ENCODE measurements around the gene FLCN.
"Not testable (repeated sequence)": the region's sequence is repeated elsewhere in the genome, so short reads cannot be mapped to it uniquely, and the experiment has no call there.

The FLCN gene

DNA sequence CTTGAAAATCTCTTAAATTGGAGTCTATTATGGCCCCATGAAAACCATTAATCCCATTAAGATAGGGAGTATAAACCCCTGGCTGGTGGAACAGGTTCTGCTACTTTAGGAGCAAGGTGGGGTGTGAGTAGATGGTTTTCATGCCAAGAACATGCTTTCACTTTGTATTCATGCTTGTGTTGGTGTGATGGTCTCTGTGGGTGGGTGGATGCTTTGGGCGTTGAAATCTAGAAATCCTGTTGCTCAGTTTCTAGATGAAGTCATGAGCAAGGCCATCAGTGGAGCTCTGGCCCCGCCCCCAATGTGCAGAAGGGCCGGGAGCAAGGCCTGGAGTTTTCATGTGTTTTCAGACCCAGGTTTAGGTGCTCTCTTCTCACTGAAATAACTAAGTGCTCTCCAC, 50.9 kb downstream of the FLCN start:
- no peak for DNase-seq (ENCODE audit: low spot score)

DNA sequence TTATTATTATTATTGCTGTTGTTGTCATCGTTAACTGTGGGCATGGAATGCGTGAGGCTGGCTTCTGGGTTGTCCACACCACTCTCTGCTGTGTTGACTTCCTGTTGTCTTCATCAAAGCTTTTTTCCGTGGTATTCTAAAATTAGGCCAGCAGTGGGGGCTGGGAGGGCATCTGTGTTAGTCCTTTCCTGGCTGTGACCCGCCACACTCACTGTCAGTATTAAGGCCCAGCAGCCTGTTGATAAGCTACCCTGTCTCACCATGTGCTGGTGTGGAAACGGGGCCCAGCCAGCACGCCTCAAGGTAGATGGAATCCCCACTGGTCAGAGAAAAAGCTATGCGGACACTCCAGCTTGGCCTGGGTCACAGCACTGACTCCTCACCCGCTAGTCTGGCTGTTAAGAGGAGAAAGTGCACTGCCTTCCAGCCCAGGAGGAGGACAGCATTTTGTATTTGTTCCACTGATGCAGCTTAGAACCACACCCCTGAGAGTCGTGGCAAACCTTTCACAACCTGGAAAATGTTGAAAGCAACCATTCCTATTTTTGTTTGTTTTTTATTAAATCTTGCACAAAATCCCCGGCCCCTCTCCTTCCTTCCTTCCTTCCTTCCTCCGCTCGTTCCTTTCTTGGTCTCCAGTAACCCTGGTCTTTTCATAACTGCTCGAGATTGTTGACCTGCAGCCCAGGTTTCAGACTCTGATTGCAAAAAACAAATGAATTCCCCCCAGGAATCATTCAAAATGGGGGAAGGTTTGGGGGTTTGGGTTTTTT, 51.8 kb downstream of the FLCN start:
- not testable (repeated sequence) for DNase-seq (ENCODE audit: low spot score)

DNA sequence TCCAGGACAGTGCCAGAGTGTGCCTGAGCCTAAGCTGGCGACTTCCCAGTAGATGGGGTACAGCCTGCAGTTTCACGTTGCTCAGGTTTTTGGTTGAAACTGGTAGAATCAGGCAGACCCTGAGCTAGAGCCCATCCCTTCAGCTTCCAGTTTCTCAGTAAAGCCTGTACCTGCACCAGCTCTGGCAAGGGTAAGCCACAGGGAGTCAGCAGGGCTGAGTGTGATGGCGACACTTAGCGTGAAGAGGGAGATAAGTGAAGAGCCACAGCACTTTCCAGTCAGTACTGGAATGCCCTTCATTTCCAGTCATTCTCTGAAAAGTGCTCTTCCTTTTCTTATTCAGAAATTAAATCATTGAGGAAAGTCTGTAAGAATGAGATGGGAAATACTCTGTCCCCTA, 53.2 kb downstream of the FLCN start:
- DNase-seq (ENCODE audit: low spot score), result no peak

DNA sequence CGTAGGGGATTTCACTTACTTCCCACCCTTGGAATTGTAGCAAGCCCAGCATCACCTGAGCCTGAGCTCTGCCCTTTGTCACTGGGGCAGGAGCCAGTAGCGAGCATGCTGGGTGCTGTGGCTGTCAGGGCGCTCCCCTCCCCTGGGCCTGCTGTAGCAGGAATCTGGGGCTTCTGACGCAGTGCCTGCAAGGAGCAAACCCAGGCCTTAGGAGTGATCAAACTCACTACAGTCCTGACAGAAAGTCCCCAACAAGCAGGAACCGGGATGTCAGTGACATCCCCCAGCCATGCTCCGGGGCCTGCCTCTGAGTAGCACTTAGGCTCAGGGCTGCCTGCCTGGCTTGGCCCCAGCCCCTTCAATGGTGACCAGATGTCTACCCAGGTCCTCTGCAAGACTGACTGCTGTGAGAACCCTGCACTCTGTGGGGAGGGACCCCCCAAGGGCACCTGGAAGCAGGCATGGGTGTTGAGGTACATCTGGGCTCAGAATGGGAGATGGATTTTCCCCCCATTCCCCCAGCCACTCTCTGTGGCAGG, 54.3 kb downstream of the FLCN start:
- no peak for DNase-seq (ENCODE audit: low spot score)

DNA sequence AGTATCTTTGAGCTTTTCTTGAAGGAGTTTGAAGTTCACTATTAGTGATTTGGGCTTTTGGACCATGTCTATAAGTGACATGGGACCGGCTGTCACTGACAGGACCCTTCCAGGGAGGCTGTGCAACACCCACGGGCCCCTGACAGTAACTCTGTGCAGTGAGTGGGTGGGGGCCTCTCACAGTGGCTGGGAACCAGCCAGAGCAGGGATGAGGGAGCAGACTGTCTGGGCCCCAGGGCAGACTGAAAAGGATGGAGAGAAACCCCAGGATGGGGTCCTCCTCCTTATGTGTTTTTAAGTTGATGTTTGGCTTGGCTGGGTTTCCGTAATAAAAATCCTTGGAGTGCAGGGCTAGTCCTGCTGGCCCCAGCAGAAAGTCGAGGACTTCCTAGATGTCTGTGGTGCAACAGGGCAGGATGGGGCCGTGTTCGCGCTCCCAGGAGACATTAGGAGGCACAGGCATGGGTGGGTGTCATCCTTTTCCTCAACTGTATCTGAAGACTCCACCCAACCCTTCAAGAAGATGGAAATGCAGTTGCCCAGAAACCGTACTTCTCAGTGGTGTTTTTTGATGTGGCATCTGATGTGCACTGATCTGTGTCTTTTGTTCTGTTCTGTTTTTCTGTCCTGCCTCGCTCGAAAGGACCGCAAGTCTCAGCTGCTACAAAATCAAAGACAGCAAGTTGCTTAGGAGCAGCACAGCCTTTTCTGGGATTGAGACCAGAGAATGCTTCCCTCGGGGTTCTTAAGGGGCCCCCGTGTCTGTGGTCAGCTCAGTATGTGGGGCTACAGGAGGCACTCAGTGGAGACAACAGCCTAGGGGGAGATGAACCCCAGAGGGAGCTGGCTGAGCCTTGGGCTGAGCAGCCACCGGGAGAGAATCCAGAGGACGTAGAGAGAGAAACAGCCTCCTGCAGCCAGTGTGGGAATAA, 55.0 kb downstream of the FLCN start:
- no peak for DNase-seq (ENCODE audit: low spot score)

DNA sequence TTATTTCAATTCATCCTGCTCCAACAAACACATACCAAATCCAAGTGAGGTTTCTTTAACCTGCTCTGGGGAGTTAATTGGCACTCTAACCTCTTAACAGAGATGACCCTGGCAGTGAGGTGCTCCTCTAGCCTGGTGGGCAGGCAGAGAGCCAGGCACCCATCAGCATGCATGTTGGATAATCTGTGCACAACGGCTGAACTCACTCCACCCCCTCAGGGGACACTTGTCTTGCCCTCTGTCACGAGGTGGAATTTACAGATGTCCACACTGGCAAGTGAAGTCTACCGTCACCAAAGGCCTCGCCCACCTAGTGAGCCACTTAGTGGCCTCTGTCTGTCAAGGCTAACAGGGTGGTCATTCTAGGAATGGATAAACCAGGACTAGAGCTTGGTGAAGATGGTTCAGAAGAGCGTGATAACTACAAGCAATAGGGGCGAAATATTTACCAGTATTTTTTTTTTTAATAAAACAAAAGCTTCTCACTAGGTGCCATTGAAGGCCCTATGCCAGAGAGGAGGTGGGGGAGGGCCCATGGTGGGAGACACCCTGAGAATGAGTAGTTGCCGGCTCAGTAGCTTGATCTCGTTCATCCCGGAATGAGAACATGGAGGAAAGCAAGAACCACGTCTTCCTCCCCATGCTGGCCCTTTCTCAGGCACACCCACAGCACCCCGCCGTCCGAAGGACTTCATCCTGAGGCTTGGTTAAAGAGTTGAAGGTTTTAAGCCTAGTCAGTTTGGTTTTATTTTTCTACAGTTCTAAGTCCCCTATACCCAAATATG, 56.0 kb downstream of the FLCN start:
- DNase-seq (ENCODE audit: low spot score), result no peak

DNA sequence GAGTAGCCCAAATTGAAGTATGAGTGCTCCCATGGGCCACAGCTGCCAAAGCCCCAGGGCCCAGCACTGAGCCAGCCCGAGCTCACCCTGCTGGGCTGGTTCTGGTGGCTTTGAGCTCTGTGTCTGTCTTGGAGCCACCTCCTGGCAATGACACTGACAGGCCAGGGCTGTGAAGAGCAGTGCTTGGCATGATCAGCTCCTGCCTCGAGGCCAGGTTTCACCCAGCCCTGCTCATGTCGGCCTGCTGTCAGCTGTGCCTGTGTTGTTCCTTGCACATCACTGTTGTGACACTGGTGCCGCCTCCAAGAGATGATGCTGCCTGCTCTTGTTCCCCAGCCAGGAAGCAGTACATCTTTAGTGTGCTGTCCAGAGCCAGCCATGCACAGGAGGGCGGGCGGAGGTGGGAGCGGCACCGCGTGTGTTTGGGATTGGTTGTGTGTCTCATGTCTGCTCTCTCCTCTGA, 56.8 kb downstream of the FLCN start:
- DNase-seq (ENCODE audit: low spot score), result no peak

DNA sequence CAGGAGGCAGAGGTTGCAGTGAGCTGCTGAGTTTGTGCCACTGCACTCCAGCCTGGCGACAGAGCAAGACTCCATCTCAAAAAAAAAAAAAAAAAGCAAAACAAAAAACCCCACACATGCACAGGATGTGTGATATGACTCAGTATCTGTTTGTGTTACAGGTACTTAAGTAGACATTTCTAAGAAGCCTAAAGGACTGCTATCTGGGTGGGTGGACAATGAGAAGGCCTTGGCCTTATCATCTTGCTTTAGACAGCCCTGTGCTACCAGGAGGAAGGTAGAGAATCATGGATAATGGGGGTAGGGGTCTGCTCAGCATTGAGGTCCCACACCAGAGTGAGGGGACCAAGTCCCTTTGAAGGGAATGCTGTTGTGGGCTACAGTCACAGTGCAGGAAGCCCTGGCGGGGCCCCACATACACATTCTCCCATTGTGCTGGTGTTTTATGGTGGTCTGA, 57.6 kb downstream of the FLCN start:
- no peak for DNase-seq (ENCODE audit: low spot score)

DNA sequence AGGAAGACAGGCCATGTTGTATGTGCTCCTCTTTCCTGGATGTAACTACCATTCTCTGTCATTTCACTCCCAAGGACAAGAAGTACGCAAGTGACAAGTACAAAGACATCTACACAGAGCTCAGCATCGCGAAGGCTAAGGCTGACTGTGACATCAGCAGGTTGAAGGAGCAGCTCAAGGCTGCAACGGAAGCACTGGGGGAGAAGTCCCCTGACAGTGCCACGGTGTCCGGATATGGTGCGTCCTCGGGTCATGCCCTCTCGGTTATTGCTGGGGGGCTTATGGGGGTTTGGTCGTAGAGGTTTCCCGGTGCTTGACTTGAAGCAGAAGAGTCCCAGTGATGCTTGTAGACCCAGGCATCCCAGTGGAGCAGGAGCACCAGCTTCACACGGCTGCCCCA, 59.8 kb downstream of the FLCN start:
- DNase-seq (ENCODE audit: low spot score), result no peak

DNA sequence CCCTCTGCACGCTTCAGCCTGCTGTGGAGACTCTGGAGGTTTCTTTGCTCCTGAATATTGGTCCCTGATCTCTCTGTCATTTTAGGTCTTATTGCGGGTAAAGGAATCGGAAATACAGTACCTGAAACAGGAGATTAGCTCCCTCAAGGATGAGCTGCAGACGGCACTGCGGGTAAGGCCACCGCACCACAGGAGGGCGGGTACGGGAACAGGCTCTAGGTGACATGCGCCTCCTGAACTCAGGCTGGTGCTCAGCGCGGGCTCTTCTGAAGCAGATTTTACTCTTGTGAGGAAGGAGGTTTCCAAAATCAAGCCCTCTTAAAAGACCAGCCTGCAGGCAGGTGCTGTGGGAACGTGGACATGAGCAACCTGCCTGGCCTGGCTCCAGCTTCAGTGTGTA, 60.6 kb downstream of the FLCN start:
- no peak for DNase-seq (ENCODE audit: low spot score)

DNA sequence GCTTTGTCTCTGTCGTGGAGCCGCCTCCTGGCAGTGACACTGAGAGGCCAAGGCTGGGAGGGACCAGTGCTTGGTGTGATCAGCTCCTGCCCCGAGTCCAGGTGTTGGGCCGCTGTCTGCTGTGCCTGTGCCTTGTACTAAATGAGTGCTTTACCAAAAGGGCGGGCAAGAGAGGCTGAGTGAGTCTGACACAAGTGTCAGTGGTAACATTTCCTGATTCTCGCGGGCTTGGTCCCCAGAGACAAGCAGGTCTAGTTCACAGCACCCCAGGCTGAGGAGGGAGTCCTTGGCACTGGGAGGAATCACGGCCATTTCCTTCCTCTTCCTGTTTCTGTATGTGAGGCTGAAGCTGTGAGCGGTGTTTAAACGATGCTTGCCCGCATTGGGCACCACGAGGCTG, 61.1 kb downstream of the FLCN start:
- DNase-seq (ENCODE audit: low spot score), result no peak

DNA sequence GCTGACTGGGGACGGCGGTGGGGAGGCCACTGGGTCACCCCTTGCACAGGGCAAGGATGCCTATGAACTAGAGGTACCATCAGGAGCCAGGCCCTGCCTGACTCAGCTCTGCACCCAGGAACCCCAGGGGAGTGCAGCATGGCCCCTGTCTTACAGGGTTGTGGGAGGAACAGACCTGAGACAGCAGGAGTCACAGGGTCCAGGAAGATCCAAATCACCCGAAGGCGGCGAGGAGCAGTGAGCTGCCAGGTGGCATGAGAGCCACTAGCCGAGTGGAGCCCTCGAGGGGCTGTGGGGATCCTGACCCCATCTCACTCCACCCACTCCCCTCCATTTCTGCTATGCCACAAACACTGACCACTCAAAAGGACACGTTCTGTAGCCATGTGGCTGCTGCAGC, 61.6 kb downstream of the FLCN start:
- no peak for DNase-seq (ENCODE audit: low spot score)

DNA sequence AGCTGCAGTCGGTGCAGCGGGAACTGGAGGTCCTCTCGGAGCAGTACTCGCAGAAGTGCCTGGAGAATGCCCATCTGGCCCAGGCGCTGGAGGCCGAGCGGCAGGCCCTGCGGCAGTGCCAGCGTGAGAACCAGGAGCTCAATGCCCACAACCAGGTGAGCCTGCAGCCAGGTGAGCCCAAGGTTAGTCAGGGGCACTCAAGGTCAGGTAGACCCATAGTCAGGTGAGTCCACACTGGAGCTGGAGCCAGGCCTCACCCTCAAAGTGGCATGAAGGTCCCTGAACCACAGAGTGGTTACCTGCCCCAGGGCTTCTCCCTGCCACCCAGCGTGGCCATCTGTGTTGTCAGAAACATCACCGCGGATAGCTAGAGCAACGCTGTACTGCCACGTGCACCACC, 63.0 kb downstream of the FLCN start:
- no peak for DNase-seq (ENCODE audit: low spot score)

DNA sequence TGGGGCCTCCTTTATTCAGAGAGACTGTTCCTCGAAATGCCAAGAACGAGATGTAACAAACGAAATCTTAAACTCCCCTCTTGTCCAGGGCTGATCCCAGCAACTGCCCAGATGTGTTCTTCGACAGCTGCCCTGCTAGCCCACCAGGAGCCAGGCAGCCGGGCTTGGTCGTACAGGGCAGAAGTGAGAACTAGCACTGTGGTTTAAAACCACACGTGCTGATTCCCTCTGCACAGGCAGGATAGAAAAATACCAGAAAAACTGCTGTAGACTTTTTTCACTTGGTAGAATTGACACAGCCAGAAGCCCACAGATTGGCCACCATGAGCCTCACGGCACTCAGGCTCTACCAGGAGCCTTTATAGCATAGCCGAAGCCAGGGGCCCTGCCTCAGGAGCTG, 64.0 kb downstream of the FLCN start:
- DNase-seq (ENCODE audit: low spot score), result no peak

DNA sequence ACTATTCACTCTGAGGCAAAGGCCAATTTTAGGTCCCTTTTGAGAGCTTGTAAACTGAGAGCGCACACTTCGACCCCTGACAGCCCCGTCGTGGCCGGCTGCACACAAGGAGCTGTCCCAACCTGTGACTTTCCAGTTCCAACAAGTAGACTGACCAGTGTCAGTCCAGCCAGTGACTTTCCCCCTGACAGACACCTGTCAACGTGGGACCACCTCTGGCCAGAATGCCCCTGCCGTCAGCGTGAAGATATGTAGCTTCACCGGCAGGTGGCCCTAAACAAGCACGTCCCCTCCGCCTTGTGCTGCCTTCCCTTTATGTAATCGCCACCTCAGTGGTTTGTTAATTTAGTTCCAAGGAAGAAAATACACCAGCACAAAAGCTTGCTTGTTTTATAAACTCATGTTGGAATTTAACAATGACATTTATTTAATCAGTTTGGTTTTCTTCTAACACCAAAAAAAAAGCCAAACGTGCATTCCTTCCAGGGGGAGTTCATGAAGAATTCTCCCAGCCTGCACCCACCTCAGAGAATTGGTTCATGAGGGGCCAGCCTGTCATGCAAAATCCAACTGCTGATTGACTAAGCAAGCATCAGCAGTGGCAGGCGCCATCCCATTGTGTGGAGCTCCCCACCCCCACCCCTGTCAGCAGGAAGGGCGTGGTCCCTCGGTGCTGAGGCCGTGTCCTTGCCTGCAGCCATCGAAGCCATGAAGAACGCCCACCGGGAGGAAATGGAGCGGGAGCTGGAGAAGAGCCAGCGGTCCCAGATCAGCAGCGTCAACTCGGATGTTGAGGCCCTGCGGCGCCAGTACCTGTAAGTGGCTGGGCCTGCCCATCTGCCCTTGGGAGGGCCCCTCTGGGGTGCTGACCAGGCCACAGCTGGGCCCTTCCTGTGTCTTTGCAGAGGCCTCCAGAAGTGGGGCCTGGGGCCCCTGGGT, 64.7 kb downstream of the FLCN start:
- DNase-seq (ENCODE audit: low spot score), result no peak

DNA sequence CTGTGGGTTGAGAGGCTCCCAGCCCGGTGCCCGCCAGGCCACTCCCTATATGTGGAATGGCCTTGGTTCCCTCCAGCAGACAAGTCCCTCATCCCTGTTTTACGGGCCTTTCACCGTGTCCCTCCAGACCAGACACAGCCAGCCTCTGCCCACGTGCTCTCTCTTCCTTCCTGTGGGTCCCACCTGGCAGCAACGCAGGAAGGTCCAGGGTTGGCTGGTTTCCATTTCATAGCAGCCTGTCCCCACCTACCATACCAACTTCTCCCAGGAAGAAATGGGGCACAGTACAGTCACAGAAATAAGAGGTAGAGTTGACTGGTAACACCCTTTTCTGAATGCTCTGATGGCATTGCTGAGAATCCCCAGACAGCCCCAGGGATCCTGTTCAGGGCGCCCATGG, 65.8 kb downstream of the FLCN start:
- no peak for DNase-seq (ENCODE audit: low spot score)

DNA sequence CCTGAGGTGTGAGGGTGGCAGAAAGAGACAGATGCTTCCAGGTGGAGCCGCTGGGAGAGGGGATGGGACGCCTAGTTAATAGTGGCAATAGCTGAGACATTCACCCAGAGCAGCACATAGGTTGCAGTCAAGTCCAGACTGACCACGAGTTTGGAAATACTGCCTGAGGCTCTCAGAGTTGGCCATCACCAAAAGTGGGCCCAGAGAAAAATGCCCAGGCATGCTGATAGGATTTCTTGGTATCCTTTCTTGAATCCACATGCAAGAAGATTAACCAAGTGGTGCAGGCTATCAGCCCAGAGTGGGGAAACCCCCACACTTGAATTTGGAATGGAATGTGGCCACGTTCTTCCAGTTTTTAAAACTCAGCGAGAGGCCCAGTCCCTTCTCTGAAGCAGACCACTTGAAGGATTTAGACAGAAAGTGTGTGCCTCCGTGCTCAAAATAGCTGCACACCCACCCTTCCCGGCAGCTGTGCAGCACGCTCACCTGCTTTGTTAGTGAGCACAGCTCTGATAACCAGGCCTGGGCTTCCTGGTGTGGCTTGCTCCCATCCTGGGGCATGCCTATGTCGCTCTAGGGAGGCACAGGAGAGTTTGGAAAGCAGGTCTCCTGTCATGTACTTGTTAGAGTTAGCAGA, 66.5 kb downstream of the FLCN start:
- no peak for DNase-seq (ENCODE audit: low spot score)

DNA sequence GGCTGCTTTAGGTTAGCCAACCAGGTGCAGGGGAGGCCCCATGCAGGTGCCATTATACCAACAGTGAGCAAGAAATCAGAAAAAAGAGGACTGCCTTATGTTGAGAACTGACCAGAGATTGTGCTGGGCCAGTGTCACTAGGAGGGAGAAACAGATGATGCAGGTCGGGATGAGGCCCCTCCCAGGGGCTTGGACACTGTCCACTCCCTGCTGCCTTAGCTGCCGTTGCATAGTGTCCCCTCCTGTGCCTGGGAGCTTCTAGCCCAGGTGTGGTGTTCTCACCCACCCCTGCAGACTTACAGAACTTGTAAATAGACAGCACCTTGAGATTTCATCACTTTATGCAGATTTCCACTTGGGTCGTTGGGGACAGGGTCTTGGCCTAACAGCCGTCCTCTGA, 67.6 kb downstream of the FLCN start:
- no peak for DNase-seq (ENCODE audit: low spot score)

DNA sequence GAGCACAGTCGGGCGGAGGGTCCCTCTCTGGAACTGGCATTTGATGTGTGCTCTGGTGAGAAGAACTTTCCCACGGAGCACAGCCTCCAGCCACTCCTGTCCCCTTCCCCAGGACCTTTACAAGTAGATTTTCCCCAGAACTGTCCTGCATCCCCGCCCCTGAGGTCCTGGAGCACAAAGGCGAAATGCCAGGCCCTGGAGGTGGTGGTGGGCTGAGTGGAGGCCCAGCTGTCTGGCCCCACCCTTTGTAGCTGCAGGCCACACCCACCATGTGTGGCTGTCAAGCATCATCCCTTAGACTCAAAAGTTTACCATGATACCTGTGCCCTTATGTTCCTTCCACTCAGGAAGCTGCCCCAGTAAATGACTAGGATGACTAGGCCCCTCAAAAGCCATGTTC, 68.6 kb downstream of the FLCN start:
- no peak for DNase-seq (ENCODE audit: low spot score)

DNA sequence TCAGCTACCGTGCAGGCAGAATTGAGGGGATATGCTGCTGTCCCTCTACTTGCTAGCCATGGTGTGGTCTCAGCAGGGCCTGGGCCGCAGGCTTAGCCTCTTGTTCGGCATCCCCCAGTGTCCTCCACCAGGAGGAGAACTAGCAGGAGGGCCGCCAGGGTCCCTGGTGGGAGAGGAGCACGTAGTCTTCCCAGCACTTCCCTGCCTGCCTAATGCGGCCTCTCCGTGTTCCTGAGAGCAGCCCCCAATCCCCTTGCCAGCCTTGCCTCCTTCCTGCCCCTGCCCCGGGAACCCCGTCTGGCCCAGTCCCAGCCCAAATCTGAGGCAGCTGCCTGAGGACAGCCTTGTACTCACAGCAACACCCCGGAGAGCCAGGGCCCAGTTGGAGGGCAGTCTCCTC, 69.0 kb downstream of the FLCN start:
- DNase-seq (ENCODE audit: low spot score), result no peak

DNA sequence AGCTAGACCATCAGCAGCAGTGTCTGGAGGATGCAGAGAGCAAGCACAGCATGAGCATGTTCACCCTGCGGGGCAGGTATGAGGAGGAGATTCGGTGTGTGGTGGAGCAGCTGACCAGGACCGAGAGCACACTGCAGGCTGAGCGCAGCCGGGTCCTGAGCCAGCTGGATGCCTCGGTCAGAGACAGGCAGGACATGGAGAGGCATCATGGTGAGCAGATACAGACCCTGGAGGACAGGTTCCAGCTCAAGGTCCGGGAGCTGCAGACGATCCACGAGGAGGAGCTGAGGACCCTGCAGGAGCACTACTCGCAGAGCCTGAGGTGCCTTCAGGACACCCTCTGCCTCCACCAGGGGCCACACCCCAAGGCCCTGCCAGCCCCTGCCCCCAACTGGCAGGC, 69.6 kb downstream of the FLCN start:
- no peak for DNase-seq (ENCODE audit: low spot score)
